ENCODE results near the gene PPP2R3A.

DNA sequence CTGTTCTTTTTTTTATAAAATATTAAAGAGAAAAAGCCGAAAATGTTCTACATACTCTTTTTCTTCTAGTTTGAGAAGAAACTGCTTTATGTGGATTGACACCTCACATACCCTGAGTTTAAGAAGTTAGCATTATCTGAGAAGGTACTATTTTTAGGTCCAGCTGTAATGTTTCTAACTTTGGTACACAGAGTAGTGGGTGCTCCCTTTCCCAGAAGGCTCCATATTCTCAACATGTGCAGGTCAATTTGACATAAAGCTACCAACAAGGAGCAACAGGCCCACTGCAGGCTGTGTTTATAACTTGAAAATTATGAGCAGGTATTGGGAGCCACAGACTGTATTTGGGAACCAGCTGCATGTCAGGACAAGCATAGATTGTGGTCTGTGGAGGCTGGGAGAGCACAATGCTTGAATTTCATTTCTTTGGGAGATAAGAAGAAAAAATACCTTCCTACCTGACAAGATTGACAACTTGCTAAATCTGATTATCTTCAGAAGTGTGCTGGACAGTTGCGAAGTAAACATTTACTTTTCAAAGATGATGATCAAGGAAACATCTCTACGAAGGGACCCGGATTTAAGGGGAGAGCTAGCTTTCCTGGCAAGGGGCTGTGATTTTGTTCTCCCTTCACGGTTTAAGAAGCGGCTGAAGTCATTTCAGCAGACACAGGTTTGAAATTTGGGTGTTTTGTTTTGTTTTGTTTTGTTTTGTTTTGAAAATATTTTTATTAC lies 57.2 kb downstream of the PPP2R3A start:
- TF ChIP-seq POLR2AphosphoS5 (IDR thresholded peaks at IDR 0.05; ENCODE audit: low read depth) = no peak
- TF ChIP-seq, protein P1, sequence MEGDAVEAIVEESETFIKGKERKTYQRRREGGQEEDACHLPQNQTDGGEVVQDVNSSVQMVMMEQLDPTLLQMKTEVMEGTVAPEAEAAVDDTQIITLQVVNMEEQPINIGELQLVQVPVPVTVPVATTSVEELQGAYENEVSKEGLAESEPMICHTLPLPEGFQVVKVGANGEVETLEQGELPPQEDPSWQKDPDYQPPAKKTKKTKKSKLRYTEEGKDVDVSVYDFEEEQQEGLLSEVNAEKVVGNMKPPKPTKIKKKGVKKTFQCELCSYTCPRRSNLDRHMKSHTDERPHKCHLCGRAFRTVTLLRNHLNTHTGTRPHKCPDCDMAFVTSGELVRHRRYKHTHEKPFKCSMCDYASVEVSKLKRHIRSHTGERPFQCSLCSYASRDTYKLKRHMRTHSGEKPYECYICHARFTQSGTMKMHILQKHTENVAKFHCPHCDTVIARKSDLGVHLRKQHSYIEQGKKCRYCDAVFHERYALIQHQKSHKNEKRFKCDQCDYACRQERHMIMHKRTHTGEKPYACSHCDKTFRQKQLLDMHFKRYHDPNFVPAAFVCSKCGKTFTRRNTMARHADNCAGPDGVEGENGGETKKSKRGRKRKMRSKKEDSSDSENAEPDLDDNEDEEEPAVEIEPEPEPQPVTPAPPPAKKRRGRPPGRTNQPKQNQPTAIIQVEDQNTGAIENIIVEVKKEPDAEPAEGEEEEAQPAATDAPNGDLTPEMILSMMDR (conservative IDR thresholded peaks at IDR 0.05; ENCODE audit: low read depth in 2 of 2) = no peak
- TF ChIP-seq, protein P2, sequence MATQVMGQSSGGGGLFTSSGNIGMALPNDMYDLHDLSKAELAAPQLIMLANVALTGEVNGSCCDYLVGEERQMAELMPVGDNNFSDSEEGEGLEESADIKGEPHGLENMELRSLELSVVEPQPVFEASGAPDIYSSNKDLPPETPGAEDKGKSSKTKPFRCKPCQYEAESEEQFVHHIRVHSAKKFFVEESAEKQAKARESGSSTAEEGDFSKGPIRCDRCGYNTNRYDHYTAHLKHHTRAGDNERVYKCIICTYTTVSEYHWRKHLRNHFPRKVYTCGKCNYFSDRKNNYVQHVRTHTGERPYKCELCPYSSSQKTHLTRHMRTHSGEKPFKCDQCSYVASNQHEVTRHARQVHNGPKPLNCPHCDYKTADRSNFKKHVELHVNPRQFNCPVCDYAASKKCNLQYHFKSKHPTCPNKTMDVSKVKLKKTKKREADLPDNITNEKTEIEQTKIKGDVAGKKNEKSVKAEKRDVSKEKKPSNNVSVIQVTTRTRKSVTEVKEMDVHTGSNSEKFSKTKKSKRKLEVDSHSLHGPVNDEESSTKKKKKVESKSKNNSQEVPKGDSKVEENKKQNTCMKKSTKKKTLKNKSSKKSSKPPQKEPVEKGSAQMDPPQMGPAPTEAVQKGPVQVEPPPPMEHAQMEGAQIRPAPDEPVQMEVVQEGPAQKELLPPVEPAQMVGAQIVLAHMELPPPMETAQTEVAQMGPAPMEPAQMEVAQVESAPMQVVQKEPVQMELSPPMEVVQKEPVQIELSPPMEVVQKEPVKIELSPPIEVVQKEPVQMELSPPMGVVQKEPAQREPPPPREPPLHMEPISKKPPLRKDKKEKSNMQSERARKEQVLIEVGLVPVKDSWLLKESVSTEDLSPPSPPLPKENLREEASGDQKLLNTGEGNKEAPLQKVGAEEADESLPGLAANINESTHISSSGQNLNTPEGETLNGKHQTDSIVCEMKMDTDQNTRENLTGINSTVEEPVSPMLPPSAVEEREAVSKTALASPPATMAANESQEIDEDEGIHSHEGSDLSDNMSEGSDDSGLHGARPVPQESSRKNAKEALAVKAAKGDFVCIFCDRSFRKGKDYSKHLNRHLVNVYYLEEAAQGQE (IDR thresholded peaks at IDR 0.05; ENCODE audit: unreplicated experiment) = no peak
